HEK293 (cell line): ENCODE results near the gene TSHZ3.

ENCODE experiments used
- CTCF ChIA-PET: fragments of 350-600 bp; formaldehyde crosslinking; extraction: SDS; loops from one replicate; lab custom pipeline; 2021; ENCODE audit warnings: antibody characterized with exemption; lab: Yijun Ruan, JAX
- POLR2A ChIA-PET: fragments of 300-600 bp; formaldehyde crosslinking; extraction: SDS; loops from one replicate; lab custom pipeline; 2020; ENCODE audit warnings: antibody characterized with exemption, inconsistent platforms; lab: Yijun Ruan, JAX
- H3K27ac ChIP-seq: fragments of 200-500 bp; sonication (Bioruptor generic); 2 replicates; pipeline ENCODE4 v1.5.1; 2014; ENCODE audit warnings: low read depth, low read length, control low read depth, inconsistent platforms; ENCODE audit errors: extremely low read depth
- H3K36me3 ChIP-seq, 2 experiments: fragments of 200-500 bp in 1 of 2; sonication (Bioruptor generic) in 1 of 2; 1 replicate in 1 of 2; 2 replicates in 1 of 2; pipeline ENCODE4 v1.5.1; 2014 to 2017; ENCODE audit warnings: inconsistent platforms in 2 of 2, low read length in 2 of 2; ENCODE audit not compliant: control insufficient read depth in 2 of 2, insufficient read depth in 1 of 2
- H3K4me1 ChIP-seq: fragments of 200-500 bp; sonication (Bioruptor generic); 2 replicates; pipeline ENCODE4 v1.5.1; 2014; ENCODE audit warnings: mild to moderate bottlenecking, low read length, inconsistent platforms; ENCODE audit not compliant: control insufficient read depth, insufficient read depth
- H3K4me3 ChIP-seq: 2 replicates; pipeline ENCODE4 v1.5.1; 2011; ENCODE audit warnings: low read depth, mild to moderate bottlenecking, control low read depth, low read length, moderate library complexity
- H3K9me3 ChIP-seq: fragments of 200-500 bp; sonication (Bioruptor generic); 2 replicates; pipeline ENCODE4 v1.5.1; 2014; ENCODE audit warnings: low read depth, low read length, inconsistent platforms; ENCODE audit not compliant: control insufficient read depth, insufficient read depth
- ELK4 ChIP-seq: IDR thresholded peaks from 2 replicates; pipeline ENCODE4 v1.6.1; 2011; ENCODE audit warnings: mild to moderate bottlenecking, low read depth, low read length, borderline replicate concordance
- KLF8 ChIP-seq: fragments of 450-650 bp; formaldehyde crosslinking; IDR thresholded peaks from 2 replicates; pipeline ENCODE4 v1.5.1; 2016; ENCODE audit warnings: missing biosample characterization, missing genetic modification characterization
- MYNN ChIP-seq: fragments of 450-650 bp; formaldehyde crosslinking; IDR thresholded peaks from 2 replicates; pipeline ENCODE4 v1.5.1; 2016; ENCODE audit warnings: missing biosample characterization, missing genetic modification characterization, borderline replicate concordance
- PRDM1 ChIP-seq: fragments of 450-650 bp; formaldehyde crosslinking; IDR thresholded peaks from 2 replicates; pipeline ENCODE4; 2016; ENCODE audit warnings: missing biosample characterization, missing genetic modification characterization
- SP7 ChIP-seq: fragments of 450-650 bp; formaldehyde crosslinking; IDR thresholded peaks from 2 replicates; pipeline ENCODE4 v1.5.1; 2016; ENCODE audit warnings: missing biosample characterization, missing genetic modification characterization
- ZBTB10 ChIP-seq: fragments of 450-650 bp; formaldehyde crosslinking; IDR thresholded peaks from 2 replicates; pipeline ENCODE4 v1.5.1; 2016; ENCODE audit warnings: missing biosample characterization, missing genetic modification characterization
- ZBTB17 ChIP-seq: fragments of 450-650 bp; formaldehyde crosslinking; IDR thresholded peaks from 2 replicates; pipeline ENCODE4 v1.5.1; 2016; ENCODE audit warnings: missing biosample characterization, missing genetic modification characterization
- ZBTB20 ChIP-seq: fragments of 450-650 bp; formaldehyde crosslinking; IDR thresholded peaks from 2 replicates; pipeline ENCODE4 v1.5.1; 2016; ENCODE audit warnings: missing biosample characterization, missing genetic modification characterization
- ZBTB49 ChIP-seq: fragments of 450-650 bp; formaldehyde crosslinking; IDR thresholded peaks from 2 replicates; pipeline ENCODE4 v1.5.1; 2016; ENCODE audit warnings: missing biosample characterization, missing genetic modification characterization, low read depth
- ZBTB8A ChIP-seq: fragments of 450-650 bp; formaldehyde crosslinking; IDR thresholded peaks from 2 replicates; pipeline ENCODE4 v1.5.1; 2016; ENCODE audit warnings: missing biosample characterization, missing genetic modification characterization
- ZEB2 ChIP-seq: fragments of 450-650 bp; formaldehyde crosslinking; IDR thresholded peaks from 2 replicates; pipeline ENCODE4 v1.5.1; 2016; ENCODE audit warnings: missing biosample characterization, missing genetic modification characterization
- ZNF26 ChIP-seq: fragments of 450-650 bp; formaldehyde crosslinking; IDR thresholded peaks from 2 replicates; pipeline ENCODE4 v1.5.1; 2016; ENCODE audit warnings: missing biosample characterization, missing genetic modification characterization
- ZNF266 ChIP-seq: fragments of 450-650 bp; formaldehyde crosslinking; IDR thresholded peaks from 2 replicates; pipeline ENCODE4 v1.5.1; 2016; ENCODE audit warnings: missing biosample characterization, missing genetic modification characterization, low read depth
- ZNF366 ChIP-seq: fragments of 450-650 bp; formaldehyde crosslinking; conservative IDR thresholded peaks from 2 replicates; pipeline ENCODE4 v1.5.1; 2016; ENCODE audit warnings: missing biosample characterization, missing genetic modification characterization
- ZNF433 ChIP-seq: fragments of 450-650 bp; formaldehyde crosslinking; IDR thresholded peaks from 2 replicates; pipeline ENCODE4 v1.5.1; 2016; ENCODE audit warnings: missing biosample characterization, missing genetic modification characterization, low read depth
- ZNF449 ChIP-seq: fragments of 450-650 bp; formaldehyde crosslinking; IDR thresholded peaks from 2 replicates; pipeline ENCODE4 v1.5.1; 2017; ENCODE audit warnings: missing biosample characterization, mild to moderate bottlenecking, missing genetic modification characterization, moderate library complexity
- ZNF521 ChIP-seq: fragments of 450-650 bp; formaldehyde crosslinking; IDR thresholded peaks from 2 replicates; pipeline ENCODE4 v1.5.1; 2017; ENCODE audit warnings: missing biosample characterization, mild to moderate bottlenecking, missing genetic modification characterization
- ZNF548 ChIP-seq: fragments of 450-650 bp; formaldehyde crosslinking; IDR thresholded peaks from 2 replicates; pipeline ENCODE4 v1.5.1; 2016; ENCODE audit warnings: missing biosample characterization, missing genetic modification characterization
- ZNF549 ChIP-seq: fragments of 450-650 bp; IDR thresholded peaks from 2 replicates; pipeline ENCODE4 v1.5.1; 2018; ENCODE audit warnings: missing biosample characterization, missing genetic modification characterization, mild to moderate bottlenecking, inconsistent platforms, moderate library complexity
- ZNF596 ChIP-seq: fragments of 450-650 bp; IDR thresholded peaks from 2 replicates; pipeline ENCODE4 v1.5.0; 2018; ENCODE audit warnings: missing biosample characterization, mild to moderate bottlenecking, missing genetic modification characterization, moderate library complexity
- ZNF791 ChIP-seq: fragments of 450-650 bp; formaldehyde crosslinking; IDR thresholded peaks from 2 replicates; pipeline ENCODE4 v1.5.1; 2016; ENCODE audit warnings: missing biosample characterization, missing genetic modification characterization
- ZNF792 ChIP-seq: fragments of 450-650 bp; formaldehyde crosslinking; IDR thresholded peaks from 2 replicates; pipeline ENCODE4 v1.5.1; 2016; ENCODE audit warnings: missing biosample characterization, missing genetic modification characterization
- ZXDB ChIP-seq: fragments of 450-650 bp; formaldehyde crosslinking; IDR thresholded peaks from 2 replicates; pipeline ENCODE4 v1.5.1; 2016; ENCODE audit warnings: missing biosample characterization, missing genetic modification characterization

The TSHZ3 gene

GRCh38 chr19:31346184-31347059, 2.8 kb downstream of the TSHZ3 start (continued):
- TF ChIP-seq ZBTB10 (tag by site-specific recombination) (no peak), MYNN (tag by site-specific recombination) (no peak), KLF8 (tag by site-specific recombination) (no peak), ZNF549 (no peak), ZNF366 (tag by site-specific recombination) (0 out of 2 replicates have a peak, but pooled peaks have one; percentile 21), ZNF791 (tag by site-specific recombination) (no peak), PRDM1 (no peak), ZNF449 (no peak), ZNF596 (no peak), ZXDB (tag by site-specific recombination) (no peak), SP7 (tag by site-specific recombination) (no peak), ZEB2 (tag by site-specific recombination) (no peak), ELK4 (no peak), ZNF26 (tag by site-specific recombination) (no peak), ZNF266 (no peak)

GRCh38 chr19:31344403-31344802, 4.8 kb downstream of the TSHZ3 start:
- Histone ChIP-seq H3K4me3 (no peak overlapping the region), H3K9me3 (no peaks in the 10 kb centered on the region), H3K27ac (no peak overlapping the region; the same call in 1 of the 2 replicates), H3K4me1 (peaks cover 31% of the 10 kb centered on the region), H3K36me3 (no peaks in the 10 kb centered on the region)
- ChIA-PET POLR2A (no interaction called here), CTCF (interaction anchor here (0.9 to 4.3 kb wide), 3 partner anchors 10 to 290 kb away, joined by 4 to 18 read pairs (median 17); no protein-coding TSS in a partner anchor)
- peak; percentile 38; the same call in 1 of the 2 replicates for TF ChIP-seq ZBTB17
- TF ChIP-seq PRDM1, result 0 out of 2 replicates have a peak, but pooled peaks have one; percentile 6
- TF ChIP-seq ZBTB10 (tag by site-specific recombination), result no peak
- no peak for TF ChIP-seq ZNF433 (tag by site-specific recombination)
- TF ChIP-seq ZBTB20, result peak; percentile 42; the same call in 1 of the 2 replicates
- TF ChIP-seq ZNF521 (tag by site-specific recombination), result no peak
- TF ChIP-seq ZBTB49, result no peak
- TF ChIP-seq ZNF366 (tag by site-specific recombination), result 0 out of 2 replicates have a peak, but pooled peaks have one; percentile 8
- no peak for TF ChIP-seq ZNF548
- TF ChIP-seq ZNF792 (tag by site-specific recombination), result no peak
- TF ChIP-seq ZBTB8A (tag by site-specific recombination), result peak; percentile 39; the same call in 1 of the 2 replicates
